Measurements from ENCODE around the gene MAP7D3. TPM values are rescaled to one million over a fixed set of nuclear protein-coding genes. Genes with fewer than 3 reads are reported as not detected.

The MAP7D3 gene
- total and polyA plus RNA-seq, 10 of the 15 experiments (the other 5 are each of a cell fraction or from before 2014, with no cell fraction given): 9.1 to 24.0 (median 11.0) TPM

DNA sequence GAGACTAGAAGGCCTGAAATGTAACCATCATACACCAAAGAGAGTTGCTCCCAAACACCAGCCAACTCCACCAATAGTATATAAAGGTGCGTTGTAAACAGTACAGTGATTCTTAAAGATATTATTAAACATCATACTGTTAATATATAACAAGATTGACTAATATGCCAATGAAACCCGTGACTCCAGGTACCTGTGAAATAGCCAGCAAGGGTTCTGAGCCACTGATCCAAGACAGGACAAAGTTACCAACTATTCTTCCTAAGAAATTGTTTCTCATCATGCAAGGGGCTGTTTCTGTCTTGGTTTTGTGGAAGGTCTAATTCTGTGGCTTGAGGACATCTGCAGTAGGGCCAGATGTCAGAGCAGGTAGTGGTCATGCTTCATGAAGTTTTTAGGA lies 56.7 kb downstream of the MAP7D3 start:
- H3K27me3 ChIP-seq (replicated peaks in 1 of 2; ENCODE audit: control insufficient read depth in 2 of 2, insufficient read depth in 2 of 2, low read length in 1 of 2): no peaks in the 10 kb centered on the region; a peak in 1 of 4 replicates
- no peaks in the 10 kb centered on the region for H4K20me1 ChIP-seq (ENCODE audit: control insufficient read depth, insufficient read depth)
- no peak overlapping the region for H2AFZ ChIP-seq (ENCODE audit: control insufficient read depth, low read depth, low read length)
- no TSS peak for BruUV-seq (replicated peaks)
- in situ Hi-C loops (cut with MboI) (no loop called here), intact Hi-C loops (cut with micrococcal nuclease; ENCODE audit: unreplicated experiment) (no loop called here)
- no peak overlapping the region for H3K27ac ChIP-seq (ENCODE audit: control insufficient read depth, insufficient read depth)
- H3K79me2 ChIP-seq (ENCODE audit: control insufficient read depth, insufficient read depth, low read length): no peaks in the 10 kb centered on the region
- no peak overlapping the region for H3K4me3 ChIP-seq
- RAD21 ChIA-PET (ENCODE audit: unreplicated experiment): no interaction called here
- H3K9ac ChIP-seq (ENCODE audit: control insufficient read depth, insufficient read depth, low read length): no peak overlapping the region
- no peak overlapping the region for H3K4me2 ChIP-seq (ENCODE audit: control insufficient read depth, insufficient read depth)
- POLR2A ChIA-PET: no interaction called here
- H3K36me3 ChIP-seq (ENCODE audit: control insufficient read depth in 2 of 2, insufficient read depth in 2 of 2, low read length in 1 of 2): no peaks in the 10 kb centered on the region
- CTCF ChIA-PET: no interaction called here
- no peaks in the 10 kb centered on the region for H3K9me3 ChIP-seq (replicated peaks; ENCODE audit: control insufficient read depth, insufficient read depth, low read length)
- 15% methylated on average over 2 of the region's 2 CpGs for WGBS (ENCODE audit: insufficient coverage, insufficient replicate concordance, low lambda C conversion rate, missing lambda C conversion rate)
- ATAC-seq: no peak
- FAIRE-seq: no peak
- no peak for DNase-seq (ENCODE audit: low read depth, low spot score)
- SMC1A ChIA-PET (ENCODE audit: uncharacterized antibody, unreplicated experiment): no interaction called here
- no peaks in the 10 kb centered on the region for H3K4me1 ChIP-seq (ENCODE audit: control insufficient read depth, insufficient read depth, low read length)
- TF ChIP-seq, protein P1, sequence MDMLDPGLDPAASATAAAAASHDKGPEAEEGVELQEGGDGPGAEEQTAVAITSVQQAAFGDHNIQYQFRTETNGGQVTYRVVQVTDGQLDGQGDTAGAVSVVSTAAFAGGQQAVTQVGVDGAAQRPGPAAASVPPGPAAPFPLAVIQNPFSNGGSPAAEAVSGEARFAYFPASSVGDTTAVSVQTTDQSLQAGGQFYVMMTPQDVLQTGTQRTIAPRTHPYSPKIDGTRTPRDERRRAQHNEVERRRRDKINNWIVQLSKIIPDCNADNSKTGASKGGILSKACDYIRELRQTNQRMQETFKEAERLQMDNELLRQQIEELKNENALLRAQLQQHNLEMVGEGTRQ (IDR thresholded peaks at IDR 0.05; ENCODE audit: borderline replicate concordance, low read depth, low read length): no peak
- TF ChIP-seq TCF12 (IDR thresholded peaks at IDR 0.05; ENCODE audit: low read depth, low read length) (no peak), IRF4 (IDR thresholded peaks at IDR 0.05; ENCODE audit: low read depth, low read length) (no peak), TCF7 (IDR thresholded peaks at IDR 0.05; ENCODE audit: borderline replicate concordance) (no peak), ATF2 (IDR thresholded peaks at IDR 0.05; ENCODE audit: low read length) (no peak), EED (IDR thresholded peaks at IDR 0.05; ENCODE audit: low read depth) (no peak), PBX3 (IDR thresholded peaks at IDR 0.05; ENCODE audit: insufficient replicate concordance, low read depth, low read length) (no peak), HDAC2 (IDR thresholded peaks at IDR 0.05) (no peak), IKZF2 (IDR thresholded peaks at IDR 0.05) (no peak), RCOR1 (conservative IDR thresholded peaks at IDR 0.05; ENCODE audit: low read depth, low read length) (no peak), SREBF1 (IDR thresholded peaks at IDR 0.05; ENCODE audit: low read length) (no peak), RELB (IDR thresholded peaks at IDR 0.05; ENCODE audit: low read depth) (no peak), CBX3 (IDR thresholded peaks at IDR 0.05; ENCODE audit: borderline replicate concordance, low read depth) (no peak), USF1 (IDR thresholded peaks at IDR 0.05; ENCODE audit: borderline replicate concordance, extremely low read length, insufficient read depth, low read depth, low read length) (no peak), PAX8 (IDR thresholded peaks at IDR 0.05) (no peak), SMARCA5 (IDR thresholded peaks at IDR 0.05) (no peak)
- TF ChIP-seq, protein P2, sequence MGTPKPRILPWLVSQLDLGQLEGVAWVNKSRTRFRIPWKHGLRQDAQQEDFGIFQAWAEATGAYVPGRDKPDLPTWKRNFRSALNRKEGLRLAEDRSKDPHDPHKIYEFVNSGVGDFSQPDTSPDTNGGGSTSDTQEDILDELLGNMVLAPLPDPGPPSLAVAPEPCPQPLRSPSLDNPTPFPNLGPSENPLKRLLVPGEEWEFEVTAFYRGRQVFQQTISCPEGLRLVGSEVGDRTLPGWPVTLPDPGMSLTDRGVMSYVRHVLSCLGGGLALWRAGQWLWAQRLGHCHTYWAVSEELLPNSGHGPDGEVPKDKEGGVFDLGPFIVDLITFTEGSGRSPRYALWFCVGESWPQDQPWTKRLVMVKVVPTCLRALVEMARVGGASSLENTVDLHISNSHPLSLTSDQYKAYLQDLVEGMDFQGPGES (IDR thresholded peaks at IDR 0.05): no peak
- TF ChIP-seq, protein P3, sequence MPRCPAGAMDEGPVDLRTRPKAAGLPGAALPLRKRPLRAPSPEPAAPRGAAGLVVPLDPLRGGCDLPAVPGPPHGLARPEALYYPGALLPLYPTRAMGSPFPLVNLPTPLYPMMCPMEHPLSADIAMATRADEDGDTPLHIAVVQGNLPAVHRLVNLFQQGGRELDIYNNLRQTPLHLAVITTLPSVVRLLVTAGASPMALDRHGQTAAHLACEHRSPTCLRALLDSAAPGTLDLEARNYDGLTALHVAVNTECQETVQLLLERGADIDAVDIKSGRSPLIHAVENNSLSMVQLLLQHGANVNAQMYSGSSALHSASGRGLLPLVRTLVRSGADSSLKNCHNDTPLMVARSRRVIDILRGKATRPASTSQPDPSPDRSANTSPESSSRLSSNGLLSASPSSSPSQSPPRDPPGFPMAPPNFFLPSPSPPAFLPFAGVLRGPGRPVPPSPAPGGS (IDR thresholded peaks at IDR 0.05; ENCODE audit: borderline replicate concordance, insufficient read depth, low read depth, low read length, poor library complexity, severe bottlenecking): no peak

Data from GM12878 (cell line).